HG03460 (cell line): ENCODE results near the gene SLC22A23.

Experiments
- ATAC-seq: cut with Tn5 transposase; IDR thresholded peaks from one replicate; pipeline ENCODE4 v1.9.1; 2021; ENCODE audit not compliant: unreplicated experiment

The SLC22A23 gene

GRCh38 chr6:3473773-3474172 is 16.9 kb upstream of the SLC22A23 start:
- no peak for ATAC-seq

- no peak for ATAC-seq
These were observed 14.9 kb upstream of the SLC22A23 start for GRCh38 chr6:3471711-3472110.

- ATAC-seq: no peak
These were observed 14.4 kb upstream of the SLC22A23 start for GRCh38 chr6:3471286-3471685.

GRCh38 chr6:3468585-3468984 is 11.7 kb upstream of the SLC22A23 start:
- no peak for ATAC-seq

GRCh38 chr6:3467996-3468395 is 11.1 kb upstream of the SLC22A23 start:
- no peak for ATAC-seq

- no peak for ATAC-seq
These were observed 9.8 kb upstream of the SLC22A23 start for GRCh38 chr6:3466488-3467219.

DNA sequence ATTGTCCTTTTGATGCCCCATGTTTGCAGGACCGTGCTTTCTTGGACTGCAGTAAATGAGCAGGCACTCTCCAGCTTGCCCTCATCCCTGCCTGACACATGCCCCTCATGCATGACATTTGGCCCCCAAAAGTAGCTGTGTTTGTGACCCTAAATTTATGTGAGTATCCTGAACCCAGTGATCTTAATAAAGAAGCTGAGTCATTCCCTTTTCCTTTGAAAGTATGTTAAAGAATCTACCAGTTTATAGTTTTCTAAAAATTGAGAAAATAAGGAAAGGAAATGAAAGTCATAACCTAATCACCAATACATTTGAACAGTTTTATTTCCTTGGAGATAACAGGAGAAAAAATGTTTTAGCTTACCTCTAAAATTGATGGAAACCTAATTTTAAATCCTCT is 3.4 kb upstream of the SLC22A23 start:
- no peak for ATAC-seq

DNA sequence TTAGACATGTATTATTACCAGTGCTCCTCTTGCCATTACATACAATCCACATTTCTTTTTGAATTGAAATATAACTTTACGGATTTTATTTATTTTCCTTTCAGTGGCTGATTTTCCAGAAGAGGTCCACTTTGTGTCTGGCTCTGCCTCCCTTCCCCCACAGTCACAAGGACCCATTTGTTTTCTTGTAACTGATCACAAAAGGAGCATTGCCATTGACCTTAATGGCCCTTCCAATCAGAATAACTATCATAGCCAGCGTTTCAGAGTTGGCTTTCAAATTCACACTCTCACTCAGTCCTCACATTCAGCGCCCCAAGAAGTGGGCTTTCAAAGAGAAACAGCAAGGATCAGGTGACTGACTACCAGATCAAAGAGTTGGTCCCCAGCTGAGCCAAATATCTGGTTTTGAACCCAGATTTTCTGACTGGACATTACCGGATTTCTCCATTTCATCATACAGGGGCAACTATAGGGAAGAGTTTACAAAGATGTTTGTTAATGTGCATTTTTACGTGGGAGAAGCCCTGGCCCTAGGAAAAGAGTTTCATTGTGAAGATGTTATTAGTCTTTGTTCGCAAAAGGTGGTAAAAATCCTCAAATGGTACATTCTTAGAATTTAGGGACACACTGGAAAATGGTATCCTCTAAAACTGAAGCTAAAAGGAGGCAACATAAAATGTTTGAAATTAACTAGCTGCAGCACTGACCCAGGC is 2.0 kb upstream of the SLC22A23 start:
- no peak for ATAC-seq

GRCh38 chr6:3457710-3458602 is 1.1 kb upstream of the SLC22A23 start:
- ATAC-seq: no peak

DNA sequence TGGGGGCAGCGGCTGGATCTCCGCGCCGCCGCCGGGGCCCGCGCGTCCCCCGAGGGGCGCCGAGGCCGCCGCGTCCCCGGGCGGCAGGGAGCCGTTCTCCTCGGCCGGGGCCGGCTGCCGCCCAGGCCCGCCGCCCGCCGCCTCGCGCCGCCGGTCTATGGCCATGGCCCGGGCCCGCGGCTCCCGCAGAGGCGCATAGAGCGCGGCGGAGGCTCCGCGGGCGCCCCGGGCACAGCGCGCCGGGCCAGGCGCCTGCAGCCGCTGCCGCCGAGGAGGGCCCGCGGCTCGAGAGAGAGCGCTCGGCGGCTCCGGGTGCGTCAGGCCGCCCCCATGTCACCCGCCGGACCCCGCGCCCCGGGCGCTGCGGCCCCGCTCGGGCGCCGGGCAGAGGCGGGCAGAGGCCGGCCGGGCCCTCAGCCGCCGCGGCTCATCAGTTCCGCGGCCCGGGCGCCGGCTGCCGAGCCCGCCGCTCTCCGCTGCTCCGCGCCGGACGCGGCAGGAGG is 404 bp downstream of the SLC22A23 start:
- ATAC-seq: no peak

DNA sequence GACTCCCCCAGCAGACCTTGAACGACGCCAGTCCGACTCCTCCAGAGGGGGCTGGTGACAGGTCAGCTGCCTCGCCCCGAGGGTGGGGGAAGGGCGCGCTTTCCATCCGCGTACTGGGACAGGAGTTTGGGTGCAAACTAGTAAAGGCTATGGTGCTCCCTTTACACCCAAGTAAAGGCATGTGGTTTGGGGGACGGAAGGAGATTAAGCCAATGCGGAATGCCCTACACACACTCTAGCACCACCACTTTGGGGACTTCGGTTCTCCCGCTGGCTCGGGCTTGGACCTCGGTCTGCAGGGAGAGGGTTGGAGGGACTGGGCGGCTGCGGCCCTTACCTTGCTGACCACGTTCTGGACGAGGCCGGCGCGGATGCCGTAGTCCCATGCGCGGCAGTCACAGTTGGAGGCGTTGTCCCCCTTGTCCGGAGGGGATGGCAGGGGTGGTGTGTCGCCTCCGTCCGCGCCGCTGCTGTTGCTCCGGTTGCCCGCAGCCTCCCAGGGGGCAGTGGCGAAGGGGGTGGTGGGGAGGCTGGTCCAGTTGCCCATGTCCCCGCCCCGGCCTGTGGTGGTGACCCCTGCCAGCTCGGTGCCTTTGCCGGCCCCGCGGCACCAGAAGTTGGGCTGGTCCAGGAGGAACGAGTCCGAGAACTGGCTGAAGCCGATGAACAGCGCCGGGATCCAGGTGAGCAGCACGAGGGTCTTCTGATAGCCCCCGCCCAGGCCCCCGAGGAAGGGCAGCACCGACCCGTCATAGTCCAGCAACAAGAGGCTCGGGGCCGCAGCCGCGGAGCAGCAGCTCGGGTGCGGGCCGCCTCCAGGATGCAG is 1.1 kb downstream of the SLC22A23 start:
- no peak for ATAC-seq

GRCh38 chr6:3455147-3455568 is 1.7 kb downstream of the SLC22A23 start:
- ATAC-seq: no peak

- ATAC-seq: no peak
These were observed 2.4 kb downstream of the SLC22A23 start for GRCh38 chr6:3454273-3455010.

DNA sequence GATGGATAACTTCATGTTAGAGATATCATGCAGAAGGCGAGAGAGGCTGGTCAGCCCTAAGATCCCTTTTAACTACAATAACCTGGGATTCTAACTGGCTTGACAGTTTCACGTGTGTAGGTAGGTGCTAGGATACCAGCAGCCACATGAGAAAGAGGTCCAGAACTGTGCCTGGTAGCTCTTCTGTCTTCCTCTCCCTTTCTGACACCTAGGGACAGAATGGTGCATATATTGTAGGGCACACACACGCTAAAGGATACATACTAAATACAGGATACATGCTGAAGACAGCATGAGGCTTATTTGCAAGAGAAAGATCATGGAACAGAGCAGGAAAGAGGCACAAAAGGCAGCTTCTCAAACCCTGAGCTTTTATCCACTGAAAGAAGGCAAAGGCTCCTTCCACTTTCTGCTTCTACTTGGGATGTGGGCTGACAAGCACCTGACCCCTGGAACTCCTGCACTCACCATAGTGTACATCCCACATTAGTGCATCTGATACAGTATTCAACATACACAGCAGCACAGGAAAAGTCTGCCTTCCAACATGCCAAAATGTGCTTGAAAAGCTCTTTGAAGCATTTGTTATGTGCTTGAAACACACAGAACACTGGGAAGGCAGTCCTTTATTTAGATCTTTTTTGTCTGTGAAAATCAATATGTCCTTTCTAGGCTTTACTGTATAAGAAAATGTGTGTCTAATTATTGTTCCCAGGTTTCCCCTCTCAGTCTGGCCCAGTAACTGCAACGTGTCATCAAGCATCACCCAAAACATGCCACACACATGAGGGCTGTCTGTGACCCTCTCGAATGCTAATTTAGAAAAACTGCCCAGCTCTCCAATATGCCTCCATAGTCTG is 3.2 kb downstream of the SLC22A23 start:
- ATAC-seq: no peak

- no peak for ATAC-seq
These were observed 5.4 kb downstream of the SLC22A23 start for GRCh38 chr6:3451498-3451897.

GRCh38 chr6:3450888-3451287 is 6.0 kb downstream of the SLC22A23 start:
- no peak for ATAC-seq

DNA sequence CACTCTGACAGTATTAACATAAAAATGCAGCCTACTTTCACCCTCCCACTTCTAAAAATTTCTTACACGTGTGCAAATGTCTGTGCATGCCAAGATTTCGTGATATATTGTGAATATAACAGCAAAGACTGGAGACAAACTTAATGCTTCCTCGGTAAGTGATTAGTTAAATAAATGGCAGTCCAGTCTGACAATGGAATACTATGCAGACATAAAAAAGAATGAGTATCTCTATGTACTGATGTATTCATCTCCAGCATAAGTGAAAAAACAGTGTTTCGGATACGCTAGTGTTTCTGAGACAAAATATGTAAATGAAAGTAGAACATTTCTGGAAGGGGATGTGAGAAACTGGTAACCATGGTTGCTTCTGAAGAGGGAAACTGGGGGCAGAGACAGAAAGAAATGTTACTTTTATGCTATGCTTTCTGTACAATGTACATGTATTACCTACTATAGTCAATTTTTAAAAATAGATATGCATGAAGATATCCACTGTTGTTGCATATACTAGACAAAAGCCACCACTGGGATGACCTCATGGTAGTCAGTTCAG is 7.0 kb downstream of the SLC22A23 start:
- ATAC-seq: no peak

- ATAC-seq: no peak
These were observed 7.5 kb downstream of the SLC22A23 start for GRCh38 chr6:3449321-3449720.

GRCh38 chr6:3447005-3447404 is 9.8 kb downstream of the SLC22A23 start:
- no peak for ATAC-seq
